HG03108 (cell line): Measurements from ENCODE around the gene SRRM3.
"Not testable (repeated sequence)": the region's sequence is repeated elsewhere in the genome, so short reads cannot be mapped to it uniquely, and the experiment has no call there.

Experiments used
- ATAC-seq: cut with Tn5 transposase; IDR thresholded peaks from one replicate; pipeline ENCODE4 v1.9.1; 2021; ENCODE audit warnings: moderate library complexity; ENCODE audit not compliant: unreplicated experiment

SRRM3 gene

GRCh38 chr7:76189276-76189675, 12.4 kb upstream of the SRRM3 start:
- ATAC-seq, result no peak

- ATAC-seq, result no peak
Measured at GRCh38 chr7:76191783-76192240, 9.9 kb upstream of the SRRM3 start.

- no peak for ATAC-seq
Measured at GRCh38 chr7:76193466-76193865, 8.2 kb upstream of the SRRM3 start.

GRCh38 chr7:76193883-76194282, 7.8 kb upstream of the SRRM3 start:
- no peak for ATAC-seq

GRCh38 chr7:76196786-76197185, 4.9 kb upstream of the SRRM3 start:
- ATAC-seq, result no peak

- ATAC-seq, result no peak
Measured at GRCh38 chr7:76198202-76198601, 3.5 kb upstream of the SRRM3 start.

- ATAC-seq, result no peak
Measured at GRCh38 chr7:76202666-76203030, 952 bp downstream of the SRRM3 start.

GRCh38 chr7:76204147-76204546, 2.5 kb downstream of the SRRM3 start:
- no peak for ATAC-seq

- ATAC-seq, result no peak
Measured at GRCh38 chr7:76206633-76207032, 4.9 kb downstream of the SRRM3 start.

GRCh38 chr7:76209310-76209709, 7.6 kb downstream of the SRRM3 start:
- no peak for ATAC-seq

GRCh38 chr7:76211216-76211615, 9.5 kb downstream of the SRRM3 start:
- no peak for ATAC-seq

- ATAC-seq, result not testable (repeated sequence)
Measured at GRCh38 chr7:76215349-76215748, 13.7 kb downstream of the SRRM3 start.

GRCh38 chr7:76216381-76217082, 14.8 kb downstream of the SRRM3 start:
- no peak for ATAC-seq

GRCh38 chr7:76217942-76218566, 16.4 kb downstream of the SRRM3 start:
- ATAC-seq, result no peak

- ATAC-seq, result no peak
Measured at GRCh38 chr7:76220185-76221057, 18.7 kb downstream of the SRRM3 start.

GRCh38 chr7:76222333-76222732, 20.6 kb downstream of the SRRM3 start:
- ATAC-seq, result no peak

- ATAC-seq, result no peak
Measured at GRCh38 chr7:76222839-76223238, 21.1 kb downstream of the SRRM3 start.

GRCh38 chr7:76223286-76223972, 21.7 kb downstream of the SRRM3 start:
- no peak for ATAC-seq

GRCh38 chr7:76224695-76225094, 23.0 kb downstream of the SRRM3 start:
- ATAC-seq, result no peak

GRCh38 chr7:76225379-76225778, 23.7 kb downstream of the SRRM3 start:
- ATAC-seq, result no peak

- no peak for ATAC-seq
Measured at GRCh38 chr7:76225951-76226350, 24.3 kb downstream of the SRRM3 start.
